ENCODE measurements around the gene RHOB. TPM values are rescaled to one million over a fixed set of nuclear protein-coding genes. Genes with fewer than 3 reads are reported as not detected.

RHOB gene
- total and polyA plus RNA-seq, 2 of the 13 experiments (the other 11 are each of a cell fraction or from before 2014, with no cell fraction given), result 192 to 268 TPM

DNA sequence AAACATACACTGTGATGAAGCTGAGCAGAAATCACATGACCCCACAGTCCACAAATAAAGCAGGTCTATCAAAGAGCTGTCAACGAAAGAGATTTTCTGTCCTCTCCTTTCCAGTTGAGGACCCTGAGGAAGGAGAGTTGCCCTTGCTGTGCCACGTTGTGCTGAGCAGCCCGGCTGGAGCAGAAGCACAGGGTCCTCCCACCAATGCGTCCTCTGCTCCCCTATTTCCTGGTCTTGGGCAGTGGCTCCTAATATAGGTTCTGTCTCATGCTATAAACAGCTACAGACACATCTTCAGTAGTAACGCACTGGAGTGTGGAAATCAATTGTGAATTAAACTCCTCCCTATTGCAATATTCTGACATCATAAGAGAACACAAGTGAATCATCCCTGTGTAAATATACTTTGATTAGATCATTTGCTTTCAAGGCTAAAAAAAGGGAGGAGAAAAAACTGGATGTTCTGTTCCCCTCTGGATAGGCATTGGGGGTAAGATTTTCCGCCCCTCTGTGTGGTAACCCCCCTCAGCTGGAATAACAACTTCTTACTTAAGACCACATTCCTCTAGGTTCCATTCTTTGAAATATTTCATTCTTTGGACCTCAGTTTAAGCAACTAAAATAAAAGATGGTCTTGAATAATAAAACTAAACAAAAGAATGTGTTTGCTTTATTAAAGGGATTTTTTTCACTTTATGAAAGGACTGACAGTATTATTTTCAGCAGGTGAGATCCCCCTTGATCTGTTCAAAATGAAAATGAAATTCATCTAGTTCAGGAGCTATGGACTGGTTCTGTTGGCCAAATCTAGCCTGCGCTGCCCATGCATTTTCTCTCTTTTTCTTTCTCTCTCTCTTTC is 8.3 kb upstream of the RHOB start (continued):
- TF ChIP-seq SSRP1 (CRISPR knock-in tag; IDR thresholded peaks at IDR 0.05), result peak; percentile 91; the same call in 1 of the 2 replicates
- TF ChIP-seq ZMYM2 (CRISPR knock-in tag; IDR thresholded peaks at IDR 0.05), result no peak
- no peak for TF ChIP-seq HES4 (CRISPR knock-in tag; IDR thresholded peaks at IDR 0.05; ENCODE audit: borderline replicate concordance)
- TF ChIP-seq PRMT3 (CRISPR knock-in tag; IDR thresholded peaks at IDR 0.05; ENCODE audit: borderline replicate concordance, low read depth), result no peak
- no peak for TF ChIP-seq ZMAT5 (CRISPR knock-in tag; IDR thresholded peaks at IDR 0.05; ENCODE audit: borderline replicate concordance, low read depth)
- no peak for TF ChIP-seq NFATC3 (CRISPR knock-in tag; IDR thresholded peaks at IDR 0.05)
- TF ChIP-seq ZXDC (CRISPR knock-in tag; IDR thresholded peaks at IDR 0.05), result no peak
- TF ChIP-seq ATM (IDR thresholded peaks at IDR 0.05; ENCODE audit: borderline replicate concordance), result no peak
- TF ChIP-seq ZSCAN20 (CRISPR knock-in tag; IDR thresholded peaks at IDR 0.05; ENCODE audit: borderline replicate concordance), result no peak
- no peak for TF ChIP-seq SRF (IDR thresholded peaks at IDR 0.05; ENCODE audit: low read depth, low read length)
- TF ChIP-seq KLF13 (CRISPR knock-in tag; IDR thresholded peaks at IDR 0.05), result no peak
- TF ChIP-seq, protein P1, sequence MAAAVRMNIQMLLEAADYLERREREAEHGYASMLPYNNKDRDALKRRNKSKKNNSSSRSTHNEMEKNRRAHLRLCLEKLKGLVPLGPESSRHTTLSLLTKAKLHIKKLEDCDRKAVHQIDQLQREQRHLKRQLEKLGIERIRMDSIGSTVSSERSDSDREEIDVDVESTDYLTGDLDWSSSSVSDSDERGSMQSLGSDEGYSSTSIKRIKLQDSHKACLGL (CRISPR knock-in tag; IDR thresholded peaks at IDR 0.05), result no peak
- TF ChIP-seq ZNF354B (CRISPR knock-in tag; IDR thresholded peaks at IDR 0.05), result no peak
- no peak for TF ChIP-seq SKI (IDR thresholded peaks at IDR 0.05; ENCODE audit: partially characterized antibody)
- TF ChIP-seq CENPX (CRISPR knock-in tag; IDR thresholded peaks at IDR 0.05), result no peak
- no peak for TF ChIP-seq CCAR2 (optimal IDR thresholded peaks at IDR 0.05; ENCODE audit: low read depth, low read length)
- no peak for TF ChIP-seq GTF2F1 (IDR thresholded peaks at IDR 0.05; ENCODE audit: low read length)
- no peak for TF ChIP-seq MAFK (conservative IDR thresholded peaks at IDR 0.05 in 1 of 2, IDR thresholded peaks at IDR 0.05 in 1 of 2; ENCODE audit: low read length in 2 of 2)
- TF ChIP-seq JARID2 (CRISPR knock-in tag; IDR thresholded peaks at IDR 0.05; ENCODE audit: insufficient replicate concordance), result no peak
- no peak for TF ChIP-seq ISX (CRISPR knock-in tag; conservative IDR thresholded peaks at IDR 0.05)
- TF ChIP-seq RXRA (CRISPR knock-in tag; IDR thresholded peaks at IDR 0.05), result no peak
- TF ChIP-seq FLYWCH1 (CRISPR knock-in tag; IDR thresholded peaks at IDR 0.05), result no peak
- no peak for TF ChIP-seq HOXA9 (CRISPR knock-in tag; IDR thresholded peaks at IDR 0.05; ENCODE audit: borderline replicate concordance)
- TF ChIP-seq, protein P2, sequence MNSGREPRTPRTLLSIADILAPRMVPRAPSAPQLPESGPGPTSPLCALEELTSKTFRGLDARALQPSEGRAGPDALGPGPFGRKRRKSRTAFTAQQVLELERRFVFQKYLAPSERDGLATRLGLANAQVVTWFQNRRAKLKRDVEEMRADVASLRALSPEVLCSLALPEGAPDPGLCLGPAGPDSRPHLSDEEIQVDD (CRISPR knock-in tag; IDR thresholded peaks at IDR 0.05; ENCODE audit: borderline replicate concordance), result no peak
- TF ChIP-seq ELF4 (CRISPR knock-in tag; IDR thresholded peaks at IDR 0.05; ENCODE audit: borderline replicate concordance), result no peak
- no peak for TF ChIP-seq MXI1 (IDR thresholded peaks at IDR 0.05; ENCODE audit: borderline replicate concordance, low read depth, low read length)
- TF ChIP-seq REXO4 (CRISPR knock-in tag; IDR thresholded peaks at IDR 0.05; ENCODE audit: borderline replicate concordance), result no peak
- TF ChIP-seq TCF7 (IDR thresholded peaks at IDR 0.05; ENCODE audit: low read depth), result peak; percentile 52; the same call in 1 of the 2 replicates
